ENCODE measurements around the gene EFCAB14.

- TF ChIP-seq POLR2AphosphoS5 (IDR thresholded peaks at IDR 0.05; ENCODE audit: borderline replicate concordance, low read depth, low read length) (no peak), FOXP2 (optimal IDR thresholded peaks at IDR 0.05; ENCODE audit: control extremely low read depth, extremely low read length, insufficient read depth) (no peak), EZH2 (IDR thresholded peaks at IDR 0.05) (no peak)
Observed at GRCh38 chr1:46679789-46680573, 38.9 kb downstream of the EFCAB14 start.

Data from SK-N-MC (cell line).